HFF-Myc (cell line): Measurements from ENCODE around the gene SFTPA2.
"Not testable (repeated sequence)": the region's sequence is repeated elsewhere in the genome, so short reads cannot be mapped to it uniquely, and the experiment has no call there.

ENCODE experiments used
- DNase-seq: peaks from one replicate; pipeline ENCODE4 v3.0.0-alpha.2; 2011; ENCODE audit warnings: low read depth; ENCODE audit errors: extremely low read depth
- H3K4me3 ChIP-seq: replicated peaks from 2 replicates; pipeline ENCODE4 v1.5.1; 2011; ENCODE audit warnings: low read depth, mild to moderate bottlenecking, control low read depth, low read length
- TF ChIP-seq, protein P1 (sequence below): IDR thresholded peaks from 2 replicates; pipeline ENCODE4 v1.5.1; 2012; ENCODE audit warnings: mild to moderate bottlenecking, low read depth, low read length, control low read depth; ENCODE audit errors: missing control alignments

The SFTPA2 gene

DNA sequence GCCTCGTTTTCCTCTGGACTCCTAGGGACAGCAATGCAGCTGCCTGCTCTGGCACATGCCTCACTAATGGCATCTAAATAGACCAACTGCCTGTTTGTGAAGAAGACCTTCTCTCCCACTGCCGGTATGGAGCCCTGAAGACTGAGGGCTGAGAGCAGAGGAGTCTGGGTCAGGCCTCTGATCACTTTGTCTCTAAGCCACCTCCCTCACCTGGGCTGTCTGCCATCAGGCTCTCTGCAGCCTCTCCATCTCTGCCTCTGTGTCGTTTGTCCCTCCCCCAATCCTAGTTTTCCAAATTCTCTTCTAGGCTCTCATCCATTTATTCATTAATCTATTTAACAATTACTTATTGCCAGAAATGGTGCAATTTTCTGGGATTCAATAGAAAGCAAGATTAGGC, 35.3 kb upstream of the SFTPA2 start:
- TF ChIP-seq, protein P1, sequence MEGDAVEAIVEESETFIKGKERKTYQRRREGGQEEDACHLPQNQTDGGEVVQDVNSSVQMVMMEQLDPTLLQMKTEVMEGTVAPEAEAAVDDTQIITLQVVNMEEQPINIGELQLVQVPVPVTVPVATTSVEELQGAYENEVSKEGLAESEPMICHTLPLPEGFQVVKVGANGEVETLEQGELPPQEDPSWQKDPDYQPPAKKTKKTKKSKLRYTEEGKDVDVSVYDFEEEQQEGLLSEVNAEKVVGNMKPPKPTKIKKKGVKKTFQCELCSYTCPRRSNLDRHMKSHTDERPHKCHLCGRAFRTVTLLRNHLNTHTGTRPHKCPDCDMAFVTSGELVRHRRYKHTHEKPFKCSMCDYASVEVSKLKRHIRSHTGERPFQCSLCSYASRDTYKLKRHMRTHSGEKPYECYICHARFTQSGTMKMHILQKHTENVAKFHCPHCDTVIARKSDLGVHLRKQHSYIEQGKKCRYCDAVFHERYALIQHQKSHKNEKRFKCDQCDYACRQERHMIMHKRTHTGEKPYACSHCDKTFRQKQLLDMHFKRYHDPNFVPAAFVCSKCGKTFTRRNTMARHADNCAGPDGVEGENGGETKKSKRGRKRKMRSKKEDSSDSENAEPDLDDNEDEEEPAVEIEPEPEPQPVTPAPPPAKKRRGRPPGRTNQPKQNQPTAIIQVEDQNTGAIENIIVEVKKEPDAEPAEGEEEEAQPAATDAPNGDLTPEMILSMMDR = no peak
- H3K4me3 ChIP-seq = no peak overlapping the region
- no peak for DNase-seq

DNA sequence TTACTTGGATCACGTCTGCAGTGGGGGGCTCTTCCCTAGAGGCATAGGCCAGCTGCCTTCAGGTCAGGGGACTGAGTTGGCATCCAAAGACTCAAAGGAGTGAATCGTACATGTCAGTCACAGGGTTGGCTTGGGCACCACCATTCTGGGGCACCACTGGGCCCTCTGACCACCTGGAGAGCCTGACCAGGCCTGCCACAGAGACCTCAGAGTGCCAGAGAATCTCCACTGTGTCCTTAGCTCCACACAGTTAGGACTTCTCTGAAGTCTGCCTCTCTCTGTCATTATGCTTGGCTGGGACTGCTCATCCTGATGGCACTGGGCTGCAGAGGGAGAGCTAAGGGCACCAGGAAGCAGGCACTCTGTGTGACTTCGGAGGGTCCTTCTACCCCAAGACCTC, 34.4 kb upstream of the SFTPA2 start:
- not testable (repeated sequence) for DNase-seq, H3K4me3 ChIP-seq

DNA sequence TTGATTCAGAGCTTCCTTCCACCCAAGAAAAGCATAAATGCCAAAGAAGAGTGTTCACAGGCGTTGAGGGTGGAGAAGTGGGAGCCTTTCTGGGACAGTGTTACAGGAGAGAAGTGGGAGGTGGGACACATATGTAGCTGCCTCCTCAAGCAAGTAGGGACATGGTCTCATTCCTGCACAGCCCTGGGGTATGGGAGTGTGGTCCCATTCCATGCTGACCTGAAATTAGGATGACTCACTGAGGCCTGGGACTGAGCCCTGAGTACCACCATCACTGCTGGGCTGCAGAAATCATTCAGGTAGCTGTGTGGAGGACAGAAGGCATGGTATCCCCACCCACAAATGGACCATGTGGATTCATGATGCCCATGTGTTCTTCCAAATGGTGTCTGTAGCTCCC, 33.2 kb upstream of the SFTPA2 start:
- TF ChIP-seq, protein P1 = no peak
- no peak for DNase-seq
- no peak overlapping the region for H3K4me3 ChIP-seq

DNA sequence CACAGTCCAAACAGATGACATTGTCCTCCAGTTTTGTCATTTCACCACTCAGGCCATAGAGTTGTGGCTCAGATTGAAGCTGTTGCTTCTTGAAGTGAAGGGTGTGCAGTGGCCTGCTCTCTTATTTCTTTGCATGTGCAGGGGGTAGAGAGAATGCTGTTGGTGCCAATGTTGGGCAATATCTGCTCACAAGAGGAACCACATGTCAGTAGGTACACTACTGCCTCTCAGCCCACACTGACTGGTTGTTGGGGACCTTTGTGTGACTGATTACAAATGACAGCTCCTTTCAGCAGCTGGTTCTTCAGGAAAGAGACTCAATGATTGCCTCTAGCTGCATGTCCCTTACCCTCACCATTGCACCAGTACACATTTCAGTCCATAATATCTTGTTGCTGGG, 28.6 kb upstream of the SFTPA2 start:
- H3K4me3 ChIP-seq = no peak overlapping the region
- TF ChIP-seq, protein P1 = no peak
- DNase-seq = no peak

DNA sequence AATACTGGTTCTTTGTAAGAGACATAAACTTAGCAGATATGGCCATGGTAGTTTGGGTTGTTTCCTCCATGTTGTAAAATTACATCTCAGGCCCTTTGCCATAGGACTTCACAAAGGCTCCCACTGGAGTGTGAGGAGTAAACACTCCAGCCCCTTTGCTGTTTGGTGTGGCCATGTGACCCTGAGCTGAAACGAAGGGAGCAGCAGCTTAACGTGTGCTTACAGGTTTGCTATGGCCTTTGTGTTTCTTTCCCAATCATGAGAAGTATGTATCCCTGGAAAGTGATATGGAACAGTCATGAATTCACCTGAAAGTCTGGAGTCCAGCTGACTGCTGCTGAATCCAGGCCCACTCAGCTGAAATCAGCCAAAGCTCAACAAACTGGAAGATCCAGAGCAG, 26.7 kb upstream of the SFTPA2 start:
- no peak overlapping the region for H3K4me3 ChIP-seq
- no peak for DNase-seq
- TF ChIP-seq, protein P1 = no peak

DNA sequence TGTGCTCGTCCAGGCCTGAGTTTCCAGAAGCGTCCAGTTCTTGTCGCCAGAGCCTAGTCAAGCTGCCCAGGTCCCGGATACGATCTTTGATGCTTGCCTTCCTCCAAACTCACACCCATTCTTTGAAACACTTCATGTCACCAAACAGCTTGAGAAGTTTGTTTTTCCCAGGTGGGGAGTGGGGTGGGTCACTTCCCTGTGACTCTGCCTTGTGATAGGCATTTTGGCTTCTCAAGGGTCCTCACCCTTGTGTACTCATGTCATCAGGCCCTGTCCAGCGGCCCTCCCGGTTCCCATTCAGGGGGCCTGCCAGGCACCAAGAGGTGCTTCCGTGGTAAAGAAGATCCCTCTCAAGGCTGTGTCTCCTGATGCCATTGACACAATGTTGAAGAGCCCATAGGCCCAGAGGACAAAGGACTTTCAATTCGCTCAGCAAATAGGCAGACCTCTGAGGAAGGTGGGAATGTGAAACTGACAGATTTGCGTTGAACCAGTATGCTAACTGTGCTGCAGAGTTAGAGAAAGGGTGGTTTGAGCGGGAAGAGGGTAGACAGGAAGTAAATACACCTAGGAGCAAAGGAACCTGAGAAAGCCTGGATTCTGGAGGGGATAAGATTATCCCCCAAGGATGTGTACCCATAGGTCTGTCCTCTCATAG, 25.8 kb upstream of the SFTPA2 start:
- no peak overlapping the region for H3K4me3 ChIP-seq
- no peak for DNase-seq
- TF ChIP-seq, protein P1 = no peak

DNA sequence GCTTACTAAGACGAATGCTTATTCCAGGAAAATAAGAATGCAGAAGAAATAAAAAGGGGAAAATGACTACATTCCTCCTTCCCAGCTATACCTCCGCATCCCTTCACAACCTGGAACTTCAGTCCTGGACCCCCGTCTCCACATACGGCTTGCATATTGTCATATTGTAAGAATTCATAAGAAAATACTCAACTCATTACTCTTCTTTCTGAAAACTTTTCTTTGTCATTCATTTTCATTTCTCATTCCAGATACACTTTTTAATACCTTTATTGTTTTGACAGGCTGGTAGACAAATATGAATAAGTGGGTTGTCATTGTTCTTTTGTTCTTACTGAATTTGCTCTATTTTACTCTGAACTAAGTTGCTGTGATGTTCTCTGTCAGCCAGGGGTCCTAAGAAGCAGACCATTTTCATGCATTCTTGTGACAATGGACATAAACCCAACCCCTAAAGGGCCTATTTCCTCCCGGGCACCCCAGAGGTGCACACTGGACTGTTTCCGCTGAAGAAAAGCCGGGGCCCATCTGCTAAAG, 23.3 kb upstream of the SFTPA2 start:
- TF ChIP-seq, protein P1 = no peak
- no peak for DNase-seq
- no peak overlapping the region for H3K4me3 ChIP-seq

DNA sequence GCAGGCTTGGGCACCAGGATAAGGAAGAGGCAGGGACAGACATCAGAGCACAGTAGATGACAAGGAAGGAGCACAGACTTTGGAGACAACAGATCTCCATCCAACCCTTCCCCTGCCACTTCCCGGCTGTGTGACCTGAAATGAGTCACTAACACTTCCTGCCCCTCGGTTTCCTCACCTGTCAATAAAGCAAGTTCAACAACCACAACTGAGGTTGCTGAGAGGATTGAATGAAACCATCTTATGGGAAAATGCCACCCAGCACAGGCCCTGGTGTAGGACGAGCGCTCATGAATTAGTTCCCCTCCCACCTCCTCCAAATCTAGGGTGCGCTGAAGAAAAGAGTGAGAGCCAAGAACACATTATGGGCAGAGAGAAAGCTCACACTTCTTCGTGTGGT, 22.7 kb upstream of the SFTPA2 start:
- DNase-seq, H3K4me3 ChIP-seq: not testable (repeated sequence)
